Gastrocnemius medialis (tissue), 4 donors: ENCODE results near the gene WASHC3.

Source experiments
- CTCF ChIP-seq, 5 experiments: fragments of 450-650 bp in 3 of 5; fragments of 200-600 bp in 2 of 5; sonication (generic) in 2 of 5; IDR thresholded peaks in 4 of 5; conservative IDR thresholded peaks in 1 of 5; 1 replicate in 4 of 5; 2 replicates in 1 of 5; pipeline ENCODE4 v1.5.1; 2016 to 2019; ENCODE audit warnings: antibody characterized with exemption in 5 of 5, mild to moderate bottlenecking in 3 of 5, moderate library complexity in 3 of 5
- POLR2A ChIP-seq, 2 donors: fragments of 450-650 bp; IDR thresholded peaks; one replicate each; pipeline ENCODE4 v1.6.1; 2017; ENCODE audit warnings: antibody characterized with exemption in 2 of 2, mild to moderate bottlenecking in 2 of 2, moderate library complexity in 2 of 2

- TF ChIP-seq CTCF (IDR thresholded peaks at IDR 0.05 in 4 of 5, conservative IDR thresholded peaks at IDR 0.05 in 1 of 5), result no peak
- no peak for TF ChIP-seq POLR2A (IDR thresholded peaks at IDR 0.05)
These were observed 8.8 kb downstream of the WASHC3 start for GRCh38 chr12:102053062-102053349.
